Erythroblast (primary cell): ENCODE measurements around the gene LRMDA.
"Not testable (repeated sequence)": the region's sequence is repeated elsewhere in the genome, so short reads cannot be mapped to it uniquely, and the experiment has no call there.

Source experiments
- DNase-seq, 2 experiments: peaks; one replicate each; lab custom pipeline; 2025; lab: John Stamatoyannopoulos, UW
- GATA1 ChIP-seq: IDR thresholded peaks from 2 replicates; pipeline ENCODE4 v1.6.1; 2011; ENCODE audit warnings: low read depth, mild to moderate bottlenecking, control low read depth, low read length, moderate library complexity
- POLR2A ChIP-seq: IDR thresholded peaks from 2 replicates; pipeline ENCODE4 v1.6.1; 2011; ENCODE audit warnings: mild to moderate bottlenecking, low read length

LRMDA gene

DNA sequence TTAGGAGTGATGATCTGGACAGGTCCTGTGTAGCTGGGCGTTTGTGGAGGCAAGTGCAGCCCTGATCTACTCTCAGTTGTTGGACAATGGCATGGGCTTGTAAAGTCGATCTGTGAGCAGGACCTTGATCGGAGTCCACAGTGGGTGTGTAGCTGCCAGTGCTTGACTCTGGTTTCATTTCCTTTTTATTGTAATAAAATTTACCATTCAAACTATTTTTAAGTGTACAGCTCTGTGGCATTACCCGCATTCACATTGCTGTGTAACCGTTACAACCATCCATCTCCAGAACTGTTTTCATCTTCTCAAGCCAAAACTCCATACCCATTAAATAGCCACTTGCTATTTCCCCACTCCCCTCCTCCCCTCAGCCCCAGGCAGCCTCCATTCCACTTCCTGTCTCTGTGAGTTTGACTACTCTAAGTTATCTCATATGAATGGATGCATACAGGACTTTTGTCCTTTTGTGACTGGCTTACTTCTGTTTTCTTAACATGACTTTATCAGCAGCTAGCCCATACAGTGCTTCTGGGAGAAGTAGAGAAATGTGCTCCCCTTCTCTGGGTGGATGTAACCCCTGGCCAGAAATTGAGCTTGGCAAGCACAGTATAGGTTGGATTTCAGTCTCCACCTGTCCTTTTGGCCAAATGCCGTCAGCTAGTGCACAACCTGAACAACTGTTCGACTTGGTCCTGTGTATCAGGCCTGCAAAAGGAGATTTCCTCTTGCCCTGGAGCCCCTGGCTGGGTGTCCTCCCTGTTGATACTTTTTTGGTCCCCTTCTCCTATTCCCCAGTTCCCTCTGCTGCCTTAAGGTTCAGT is 180.0 kb downstream of the LRMDA start:
- TF ChIP-seq POLR2A (no peak), GATA1 (no peak)
- DNase-seq = no peak

DNA sequence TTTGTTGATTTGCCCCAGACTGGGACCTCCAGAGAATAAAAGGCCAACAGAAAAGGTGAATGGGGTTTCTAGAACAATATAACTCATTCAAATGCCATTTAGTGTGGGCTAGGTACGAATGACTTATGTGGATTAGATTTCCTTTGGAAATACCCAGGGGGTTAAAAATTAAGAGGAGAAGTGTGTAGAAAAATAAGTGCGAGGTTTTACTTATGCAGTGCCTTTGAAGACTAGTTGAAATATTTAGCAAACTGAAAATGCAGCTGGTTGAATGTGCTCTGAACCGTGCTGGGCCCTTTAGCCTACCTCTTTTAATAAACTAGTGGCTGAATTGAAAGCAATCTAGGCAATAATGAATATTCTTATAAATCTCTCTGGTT is 180.6 kb downstream of the LRMDA start:
- TF ChIP-seq POLR2A (no peak), GATA1 (no peak)
- no peak for DNase-seq

- DNase-seq = no peak
- no peak for TF ChIP-seq POLR2A
- no peak for TF ChIP-seq GATA1
These were observed 181.7 kb downstream of the LRMDA start for GRCh38 chr10:75612904-75613684.

- TF ChIP-seq POLR2A = no peak
- TF ChIP-seq GATA1 = no peak
- DNase-seq = no peak
These were observed 182.5 kb downstream of the LRMDA start for GRCh38 chr10:75613685-75614504.

- DNase-seq = no peak
- TF ChIP-seq POLR2A (no peak), GATA1 (no peak)
These were observed 184.7 kb downstream of the LRMDA start for GRCh38 chr10:75616076-75616475.

GRCh38 chr10:75616874-75617478 is 185.6 kb downstream of the LRMDA start:
- DNase-seq = no peak
- no peak for TF ChIP-seq GATA1
- no peak for TF ChIP-seq POLR2A

GRCh38 chr10:75617485-75618155 is 186.2 kb downstream of the LRMDA start:
- no peak for TF ChIP-seq POLR2A
- TF ChIP-seq GATA1 = no peak
- no peak for DNase-seq

- TF ChIP-seq GATA1 (no peak), POLR2A (no peak)
- DNase-seq = no peak
These were observed 188.2 kb downstream of the LRMDA start for GRCh38 chr10:75619635-75620034.

GRCh38 chr10:75620356-75620755 is 188.9 kb downstream of the LRMDA start:
- TF ChIP-seq GATA1 (no peak), POLR2A (no peak)
- DNase-seq = no peak

- not testable (repeated sequence) for DNase-seq
These were observed 189.6 kb downstream of the LRMDA start for GRCh38 chr10:75621003-75621402.

DNA sequence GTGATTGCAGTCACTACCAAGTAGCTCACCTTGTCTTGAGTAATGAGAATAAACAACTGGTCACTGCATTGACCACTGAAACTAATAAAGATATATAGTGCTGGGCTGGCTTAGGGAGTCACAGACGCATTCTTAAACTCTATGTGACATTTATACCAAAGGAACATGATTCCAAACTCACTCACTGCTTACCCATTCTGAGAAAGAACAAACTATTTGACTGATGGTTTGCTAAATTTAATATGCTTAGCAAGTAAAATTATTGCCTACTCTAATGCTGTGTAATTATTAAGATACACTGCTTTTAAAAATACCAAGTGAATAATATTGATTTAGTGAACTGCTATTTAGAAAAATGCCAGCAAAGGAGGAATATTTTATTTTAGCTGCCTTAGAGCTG is 191.1 kb downstream of the LRMDA start:
- no peak for TF ChIP-seq POLR2A
- no peak for TF ChIP-seq GATA1

DNA sequence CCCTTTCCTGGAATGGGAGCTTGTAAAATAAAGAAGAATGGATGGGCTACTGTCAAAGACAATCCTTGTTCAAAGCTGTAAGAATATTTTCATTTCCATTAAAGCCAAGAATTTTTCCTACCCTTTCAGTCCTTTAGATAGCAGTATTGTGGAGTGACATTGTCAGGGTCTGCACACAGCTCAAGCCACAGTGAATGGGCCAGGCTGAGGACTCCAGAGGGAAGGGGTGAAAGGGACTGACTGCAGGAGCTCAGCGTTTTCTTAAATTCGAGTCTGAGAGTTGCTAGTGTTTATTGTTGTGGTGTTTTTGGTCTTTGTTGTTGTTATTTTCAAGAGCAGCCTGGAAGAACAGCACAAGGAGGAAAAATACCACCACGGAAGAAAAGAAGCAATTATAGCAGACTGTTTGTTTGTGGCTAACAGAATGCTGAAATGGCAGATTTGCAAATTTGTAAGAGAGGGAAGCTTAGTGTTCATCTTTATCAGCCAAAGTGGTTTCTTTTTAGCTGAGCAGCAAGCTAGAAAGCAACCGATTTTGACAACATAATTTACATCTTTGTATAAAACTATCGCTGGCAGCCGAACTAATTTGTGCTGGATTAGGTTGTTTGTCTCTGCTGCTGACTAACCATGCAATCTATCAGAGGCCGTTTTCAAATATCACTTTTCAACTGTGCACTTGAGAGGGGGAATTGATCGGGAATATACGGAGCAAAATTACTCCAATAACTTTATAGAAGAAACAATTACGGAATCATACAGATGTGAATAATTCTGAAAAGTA is 192.1 kb downstream of the LRMDA start:
- DNase-seq = no peak
- no peak for TF ChIP-seq GATA1

More for the DNA sequence above, 191.1 kb downstream of the LRMDA start:
- no peak for DNase-seq

GRCh38 chr10:75624638-75625037 is 193.2 kb downstream of the LRMDA start:
- TF ChIP-seq POLR2A (no peak), GATA1 (no peak)
- DNase-seq = no peak
